Neural progenitor cell (in vitro differentiated cells): ENCODE data around the gene CNTNAP2. TPM values are rescaled to one million over a fixed set of nuclear protein-coding genes. Genes with fewer than 3 reads are reported as not detected.

Experiments
- DNase-seq: peaks from one replicate; pipeline ENCODE4 v3.0.0-alpha.2; 2016; ENCODE audit warnings: low spot score
- H2AFZ ChIP-seq: fragments of 200-600 bp; sonication (generic); replicated peaks from 2 replicates; pipeline ENCODE4 v1.6.1; 2016; ENCODE audit warnings: antibody characterized with exemption
- H3F3A ChIP-seq: fragments of 200-600 bp; sonication (generic); 2 replicates; pipeline ENCODE4 v1.6.1; 2016; ENCODE audit warnings: antibody characterized with exemption, low read depth
- H3K27ac ChIP-seq: fragments of 200-600 bp; sonication (generic); 2 replicates; pipeline ENCODE4 v1.5.1; 2016; ENCODE audit warnings: mild to moderate bottlenecking
- H3K27me3 ChIP-seq: fragments of 200-600 bp; sonication (generic); 2 replicates; pipeline ENCODE4 v1.6.1; 2016; ENCODE audit warnings: mild to moderate bottlenecking, moderate library complexity
- H3K36me3 ChIP-seq: fragments of 200-600 bp; sonication (generic); 2 replicates; pipeline ENCODE4 v1.5.1; 2016
- H3K4me1 ChIP-seq: fragments of 200-600 bp; sonication (generic); 2 replicates; pipeline ENCODE4 v1.6.1; 2016; ENCODE audit warnings: mixed run types
- H3K4me2 ChIP-seq: fragments of 200-600 bp; sonication (generic); 2 replicates; pipeline ENCODE4 v1.6.1; 2016
- H3K4me3 ChIP-seq: fragments of 200-600 bp; sonication (generic); 2 replicates; pipeline ENCODE4 v1.5.1; 2016
- H3K79me2 ChIP-seq: fragments of 200-600 bp; sonication (generic); 2 replicates; pipeline ENCODE4 v1.6.1; 2016; ENCODE audit warnings: low read depth
- H3K9ac ChIP-seq: fragments of 200-600 bp; sonication (generic); 2 replicates; pipeline ENCODE4 v1.6.1; 2016
- H3K9me3 ChIP-seq: fragments of 200-600 bp; sonication (generic); 2 replicates; pipeline ENCODE4 v1.5.1; 2016; ENCODE audit warnings: low read depth
- H4K20me1 ChIP-seq: fragments of 200-600 bp; sonication (generic); 2 replicates; pipeline ENCODE4 v1.6.1; 2016; ENCODE audit warnings: low read depth
- H3K27ac Mint-ChIP-seq: 3 replicates; pipeline ENCODE4 v1.8.0; 2021; ENCODE audit warnings: mixed read lengths
- H3K27me3 Mint-ChIP-seq: 2 replicates; pipeline ENCODE4 v1.8.0; 2022; ENCODE audit warnings: low read depth, mild to moderate bottlenecking, inconsistent platforms, moderate library complexity, mixed read lengths; ENCODE audit not compliant: insufficient read depth
- H3K36me3 Mint-ChIP-seq: 3 replicates; pipeline ENCODE4 v1.8.0; 2021; ENCODE audit warnings: mixed read lengths
- H3K4me1 Mint-ChIP-seq: 3 replicates; pipeline ENCODE4 v1.8.0; 2021; ENCODE audit warnings: mixed read lengths
- H3K4me3 Mint-ChIP-seq: 3 replicates; pipeline ENCODE4 v1.8.0; 2021; ENCODE audit warnings: mild to moderate bottlenecking, moderate library complexity, mixed read lengths
- H3K9me3 Mint-ChIP-seq: 3 replicates; pipeline ENCODE4 v1.8.0; 2020; ENCODE audit warnings: mixed read lengths
- EZH2 ChIP-seq: fragments of 200-600 bp; sonication (generic); IDR thresholded peaks from 2 replicates; pipeline ENCODE4 v1.6.1; 2017; ENCODE audit warnings: antibody characterized with exemption, mild to moderate bottlenecking, moderate library complexity
- EZH2phosphoT487 ChIP-seq: fragments of 200-600 bp; sonication (generic); IDR thresholded peaks from 2 replicates; pipeline ENCODE4 v1.6.1; 2017; ENCODE audit warnings: antibody characterized with exemption
- total RNA-seq: library from RNA; depleted of rRNA; stranded (reverse); fragments of >200 nt; gene quantifications from 2 replicates; pipeline ENCODE4 v1.2.3, GENCODE V29; 2015; ENCODE audit warnings: low replicate concordance
- TF ChIP-seq, protein P1 (sequence below): fragments of 200-600 bp; sonication (generic); IDR thresholded peaks from 2 replicates; pipeline ENCODE4 v1.5.1; 2017; ENCODE audit warnings: antibody characterized with exemption, mild to moderate bottlenecking

The CNTNAP2 gene
- total RNA-seq, 1 donor from 2014 or later: 126 TPM

DNA sequence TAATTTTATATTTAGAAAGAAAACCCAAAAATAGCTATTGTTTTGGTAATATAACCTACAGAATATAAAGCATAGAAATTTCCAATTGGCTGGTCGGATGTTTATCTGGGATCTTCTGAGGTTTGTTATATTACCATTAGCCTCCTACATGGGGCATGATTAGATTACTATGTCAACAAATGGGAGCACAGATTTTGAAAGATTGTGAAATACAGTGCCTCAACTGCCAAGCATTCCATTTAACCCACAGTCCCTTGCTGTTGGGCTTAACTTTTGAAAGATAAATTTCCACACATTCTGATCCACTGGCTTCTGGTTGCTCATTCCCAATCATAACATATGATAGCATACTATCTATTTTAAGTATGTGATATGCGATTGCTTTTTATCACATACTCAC is 2018.5 kb downstream of the CNTNAP2 start:
- H3K27ac Mint-ChIP-seq: no peak overlapping the region
- no peak overlapping the region for H2AFZ ChIP-seq
- H3K27me3 Mint-ChIP-seq: peaks cover 6% of the 10 kb centered on the region

DNA sequence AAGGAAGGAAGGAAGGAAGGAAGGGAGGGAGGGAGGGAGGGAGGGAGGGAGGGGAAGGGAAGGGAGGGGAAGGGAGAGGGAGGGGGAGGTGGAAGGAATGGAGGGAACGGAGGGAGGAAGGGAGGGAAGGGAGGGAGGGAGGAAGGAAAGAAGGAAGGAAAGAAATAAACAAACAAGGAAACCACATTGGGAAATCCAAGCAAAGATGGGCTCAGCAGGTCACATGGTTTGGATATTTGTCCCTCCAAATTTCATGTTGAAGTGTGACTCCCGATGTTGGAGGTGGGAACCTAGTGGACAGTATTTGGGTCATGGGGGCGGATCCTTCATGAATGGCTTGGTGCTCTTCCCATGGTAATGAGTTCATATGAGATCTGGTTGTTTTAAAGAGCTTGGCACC is 2019.4 kb downstream of the CNTNAP2 start:
- Histone ChIP-seq H3K4me1 (no peaks in the 10 kb centered on the region), H3K4me2 (no peak overlapping the region), H3K79me2 (no peaks in the 10 kb centered on the region), H3K36me3 (no peaks in the 10 kb centered on the region), H3K27me3 (no peaks in the 10 kb centered on the region), H2AFZ (no peak overlapping the region), H3K9ac (no peak overlapping the region), H3K4me3 (no peak overlapping the region), H3K9me3 (no peaks in the 10 kb centered on the region), H4K20me1 (no peaks in the 10 kb centered on the region), H3K27ac (no peak overlapping the region), H3F3A (no peaks in the 10 kb centered on the region)
- Mint-ChIP-seq H3K4me1 (no peaks in the 10 kb centered on the region), H3K4me3 (no peak overlapping the region), H3K36me3 (no peaks in the 10 kb centered on the region), H3K27ac (no peak overlapping the region), H3K9me3 (peaks cover 6% of the 10 kb centered on the region), H3K27me3 (peaks cover 3% of the 10 kb centered on the region)
- no peak for DNase-seq
- TF ChIP-seq EZH2phosphoT487 (no peak), EZH2 (no peak)
- TF ChIP-seq, protein P1, sequence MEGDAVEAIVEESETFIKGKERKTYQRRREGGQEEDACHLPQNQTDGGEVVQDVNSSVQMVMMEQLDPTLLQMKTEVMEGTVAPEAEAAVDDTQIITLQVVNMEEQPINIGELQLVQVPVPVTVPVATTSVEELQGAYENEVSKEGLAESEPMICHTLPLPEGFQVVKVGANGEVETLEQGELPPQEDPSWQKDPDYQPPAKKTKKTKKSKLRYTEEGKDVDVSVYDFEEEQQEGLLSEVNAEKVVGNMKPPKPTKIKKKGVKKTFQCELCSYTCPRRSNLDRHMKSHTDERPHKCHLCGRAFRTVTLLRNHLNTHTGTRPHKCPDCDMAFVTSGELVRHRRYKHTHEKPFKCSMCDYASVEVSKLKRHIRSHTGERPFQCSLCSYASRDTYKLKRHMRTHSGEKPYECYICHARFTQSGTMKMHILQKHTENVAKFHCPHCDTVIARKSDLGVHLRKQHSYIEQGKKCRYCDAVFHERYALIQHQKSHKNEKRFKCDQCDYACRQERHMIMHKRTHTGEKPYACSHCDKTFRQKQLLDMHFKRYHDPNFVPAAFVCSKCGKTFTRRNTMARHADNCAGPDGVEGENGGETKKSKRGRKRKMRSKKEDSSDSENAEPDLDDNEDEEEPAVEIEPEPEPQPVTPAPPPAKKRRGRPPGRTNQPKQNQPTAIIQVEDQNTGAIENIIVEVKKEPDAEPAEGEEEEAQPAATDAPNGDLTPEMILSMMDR: no peak

More for the DNA sequence above, 2018.5 kb downstream of the CNTNAP2 start:
- Histone ChIP-seq H3K4me1 (no peaks in the 10 kb centered on the region), H3K9me3 (no peaks in the 10 kb centered on the region), H3K4me2 (no peak overlapping the region), H4K20me1 (no peaks in the 10 kb centered on the region), H3F3A (no peaks in the 10 kb centered on the region), H3K27ac (no peak overlapping the region), H3K27me3 (no peaks in the 10 kb centered on the region), H3K79me2 (no peaks in the 10 kb centered on the region), H3K36me3 (no peaks in the 10 kb centered on the region), H3K4me3 (no peak overlapping the region), H3K9ac (no peak overlapping the region)
- Mint-ChIP-seq H3K36me3 (no peaks in the 10 kb centered on the region), H3K4me3 (no peak overlapping the region), H3K4me1 (no peaks in the 10 kb centered on the region), H3K9me3 (peaks cover 5% of the 10 kb centered on the region)
- no peak for DNase-seq
- TF ChIP-seq EZH2: no peak
- TF ChIP-seq EZH2phosphoT487: no peak
- TF ChIP-seq, protein P1: no peak

DNA sequence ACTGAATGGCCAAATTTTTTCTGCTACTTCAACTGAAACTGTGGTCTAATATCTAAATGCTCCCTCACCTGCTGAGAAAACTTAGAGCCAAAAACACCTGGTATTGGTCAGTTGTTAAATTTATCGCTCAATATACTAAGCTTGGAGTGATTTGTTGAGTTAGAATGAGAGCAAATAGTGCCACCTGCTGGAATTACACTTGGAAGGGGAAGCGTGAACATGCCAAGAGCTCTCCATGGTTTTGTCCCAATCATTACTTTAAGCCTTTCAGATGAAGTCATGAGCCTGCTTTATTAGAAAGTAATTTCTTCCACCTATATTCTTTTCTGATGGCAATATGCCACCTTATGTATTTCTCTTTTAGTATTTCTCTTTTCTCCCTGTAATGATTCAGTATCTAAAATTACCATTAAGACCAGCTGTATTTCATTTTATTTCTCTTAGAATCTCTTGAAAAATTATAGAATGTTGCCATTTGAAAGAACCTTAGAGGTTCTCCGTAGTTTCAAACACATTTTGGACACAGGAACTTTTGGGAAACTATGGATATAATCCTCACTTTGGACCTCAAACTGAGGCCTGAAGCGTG is 2026.2 kb downstream of the CNTNAP2 start:
- Histone ChIP-seq H3F3A (no peaks in the 10 kb centered on the region), H3K4me2 (no peak overlapping the region), H3K27ac (no peak overlapping the region), H3K27me3 (no peaks in the 10 kb centered on the region), H3K36me3 (no peaks in the 10 kb centered on the region), H3K4me3 (no peak overlapping the region), H2AFZ (no peak overlapping the region), H3K4me1 (no peaks in the 10 kb centered on the region), H3K9ac (no peak overlapping the region), H3K79me2 (no peaks in the 10 kb centered on the region), H4K20me1 (no peaks in the 10 kb centered on the region), H3K9me3 (no peaks in the 10 kb centered on the region)
- peaks cover 36% of the 10 kb centered on the region for H3K9me3 Mint-ChIP-seq
- no peak overlapping the region for H3K4me3 Mint-ChIP-seq
- peaks cover 17% of the 10 kb centered on the region for H3K4me1 Mint-ChIP-seq
- TF ChIP-seq EZH2: no peak
- TF ChIP-seq, protein P1: peak; percentile 80
- no peaks in the 10 kb centered on the region for H3K27me3 Mint-ChIP-seq
- no peaks in the 10 kb centered on the region for H3K36me3 Mint-ChIP-seq
- no peak overlapping the region for H3K27ac Mint-ChIP-seq
- peak; percentile 67 for DNase-seq
